Measurements from ENCODE around the gene MMP26. TPM values are rescaled to one million over a fixed set of nuclear protein-coding genes. Genes with fewer than 3 reads are reported as not detected.

Gene MMP26
- polyA plus RNA-seq, 1 donor from 2014 or later, result not detected

DNA sequence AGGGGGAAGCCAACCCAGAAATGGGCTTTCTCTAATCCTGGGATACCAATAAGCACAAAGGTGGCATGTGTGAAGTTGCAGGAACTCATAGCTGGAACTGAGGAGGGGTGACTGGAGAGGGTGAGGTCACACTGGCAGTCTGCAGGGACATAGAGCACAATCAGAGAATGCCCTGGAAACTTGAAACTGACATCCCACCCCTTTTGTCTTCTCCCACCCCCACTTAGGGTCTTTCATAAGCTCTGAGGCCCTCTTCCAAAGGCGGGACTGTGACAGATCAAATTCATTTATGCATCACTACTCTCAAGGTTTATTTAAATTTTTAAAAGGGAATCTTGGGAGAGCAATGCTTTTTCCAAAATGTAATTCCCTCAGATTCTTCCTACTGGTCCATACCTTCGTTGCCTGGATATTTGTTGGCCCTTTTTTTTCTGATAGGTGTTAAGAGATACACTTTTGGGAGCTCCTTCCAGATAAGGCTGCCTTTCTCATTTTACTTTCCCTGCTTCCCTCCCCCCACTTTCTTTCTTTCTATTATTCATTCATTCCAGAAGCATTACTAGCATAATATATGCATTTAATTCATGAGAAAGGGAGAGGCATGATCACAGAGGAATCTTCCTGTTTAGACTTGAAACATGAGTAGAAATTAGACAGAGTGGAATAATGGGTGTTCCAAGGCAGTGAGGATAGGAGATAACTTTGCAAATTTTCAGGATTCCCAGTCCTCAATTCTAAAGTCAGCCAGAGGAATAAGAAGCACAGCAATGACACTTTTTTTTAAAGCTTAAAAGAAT is 21.8 kb upstream of the MMP26 start:
- Histone ChIP-seq H3K9me2 (ENCODE audit: insufficient read depth, low read length) (no peaks in the 10 kb centered on the region), H3F3A (ENCODE audit: insufficient read depth, low read length, poor library complexity, severe bottlenecking) (no peaks in the 10 kb centered on the region), H3K27ac (ENCODE audit: low read length) (no peak overlapping the region), H3K9me3 (ENCODE audit: low read length) (no peaks in the 10 kb centered on the region), H3K27me3 (ENCODE audit: insufficient read depth, low read depth, low read length) (no peaks in the 10 kb centered on the region), H3K4me2 (ENCODE audit: low read length) (no peak overlapping the region), H3K36me3 (ENCODE audit: insufficient read depth, low read length) (no peaks in the 10 kb centered on the region), H3K79me2 (replicated peaks; ENCODE audit: insufficient read depth, low read length) (no peaks in the 10 kb centered on the region), H3K4me3 (ENCODE audit: low read length) (no peak overlapping the region), H2AFZ (ENCODE audit: low read depth, low read length) (no peak overlapping the region), H4K20me1 (ENCODE audit: insufficient read depth) (no peaks in the 10 kb centered on the region), H3K9ac (ENCODE audit: low read length) (no peak overlapping the region)
- TF ChIP-seq POLR2AphosphoS5 (IDR thresholded peaks at IDR 0.05) (no peak), RAD21 (conservative IDR thresholded peaks at IDR 0.05) (no peak), EP300 (conservative IDR thresholded peaks at IDR 0.05; ENCODE audit: poor library complexity, severe bottlenecking) (no peak), SMC3 (conservative IDR thresholded peaks at IDR 0.05; ENCODE audit: poor library complexity) (no peak), TAF1 (IDR thresholded peaks at IDR 0.05; ENCODE audit: low read depth) (no peak), EZH2 (IDR thresholded peaks at IDR 0.05; ENCODE audit: borderline replicate concordance, insufficient read depth, low read length, poor library complexity, severe bottlenecking) (no peak), MXI1 (conservative IDR thresholded peaks at IDR 0.05; ENCODE audit: poor library complexity, severe bottlenecking) (no peak)
- TF ChIP-seq, protein P1, sequence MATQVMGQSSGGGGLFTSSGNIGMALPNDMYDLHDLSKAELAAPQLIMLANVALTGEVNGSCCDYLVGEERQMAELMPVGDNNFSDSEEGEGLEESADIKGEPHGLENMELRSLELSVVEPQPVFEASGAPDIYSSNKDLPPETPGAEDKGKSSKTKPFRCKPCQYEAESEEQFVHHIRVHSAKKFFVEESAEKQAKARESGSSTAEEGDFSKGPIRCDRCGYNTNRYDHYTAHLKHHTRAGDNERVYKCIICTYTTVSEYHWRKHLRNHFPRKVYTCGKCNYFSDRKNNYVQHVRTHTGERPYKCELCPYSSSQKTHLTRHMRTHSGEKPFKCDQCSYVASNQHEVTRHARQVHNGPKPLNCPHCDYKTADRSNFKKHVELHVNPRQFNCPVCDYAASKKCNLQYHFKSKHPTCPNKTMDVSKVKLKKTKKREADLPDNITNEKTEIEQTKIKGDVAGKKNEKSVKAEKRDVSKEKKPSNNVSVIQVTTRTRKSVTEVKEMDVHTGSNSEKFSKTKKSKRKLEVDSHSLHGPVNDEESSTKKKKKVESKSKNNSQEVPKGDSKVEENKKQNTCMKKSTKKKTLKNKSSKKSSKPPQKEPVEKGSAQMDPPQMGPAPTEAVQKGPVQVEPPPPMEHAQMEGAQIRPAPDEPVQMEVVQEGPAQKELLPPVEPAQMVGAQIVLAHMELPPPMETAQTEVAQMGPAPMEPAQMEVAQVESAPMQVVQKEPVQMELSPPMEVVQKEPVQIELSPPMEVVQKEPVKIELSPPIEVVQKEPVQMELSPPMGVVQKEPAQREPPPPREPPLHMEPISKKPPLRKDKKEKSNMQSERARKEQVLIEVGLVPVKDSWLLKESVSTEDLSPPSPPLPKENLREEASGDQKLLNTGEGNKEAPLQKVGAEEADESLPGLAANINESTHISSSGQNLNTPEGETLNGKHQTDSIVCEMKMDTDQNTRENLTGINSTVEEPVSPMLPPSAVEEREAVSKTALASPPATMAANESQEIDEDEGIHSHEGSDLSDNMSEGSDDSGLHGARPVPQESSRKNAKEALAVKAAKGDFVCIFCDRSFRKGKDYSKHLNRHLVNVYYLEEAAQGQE (IDR thresholded peaks at IDR 0.05; ENCODE audit: borderline replicate concordance), result no peak
- TF ChIP-seq, protein P2, sequence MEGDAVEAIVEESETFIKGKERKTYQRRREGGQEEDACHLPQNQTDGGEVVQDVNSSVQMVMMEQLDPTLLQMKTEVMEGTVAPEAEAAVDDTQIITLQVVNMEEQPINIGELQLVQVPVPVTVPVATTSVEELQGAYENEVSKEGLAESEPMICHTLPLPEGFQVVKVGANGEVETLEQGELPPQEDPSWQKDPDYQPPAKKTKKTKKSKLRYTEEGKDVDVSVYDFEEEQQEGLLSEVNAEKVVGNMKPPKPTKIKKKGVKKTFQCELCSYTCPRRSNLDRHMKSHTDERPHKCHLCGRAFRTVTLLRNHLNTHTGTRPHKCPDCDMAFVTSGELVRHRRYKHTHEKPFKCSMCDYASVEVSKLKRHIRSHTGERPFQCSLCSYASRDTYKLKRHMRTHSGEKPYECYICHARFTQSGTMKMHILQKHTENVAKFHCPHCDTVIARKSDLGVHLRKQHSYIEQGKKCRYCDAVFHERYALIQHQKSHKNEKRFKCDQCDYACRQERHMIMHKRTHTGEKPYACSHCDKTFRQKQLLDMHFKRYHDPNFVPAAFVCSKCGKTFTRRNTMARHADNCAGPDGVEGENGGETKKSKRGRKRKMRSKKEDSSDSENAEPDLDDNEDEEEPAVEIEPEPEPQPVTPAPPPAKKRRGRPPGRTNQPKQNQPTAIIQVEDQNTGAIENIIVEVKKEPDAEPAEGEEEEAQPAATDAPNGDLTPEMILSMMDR (IDR thresholded peaks at IDR 0.05; ENCODE audit: poor library complexity, severe bottlenecking), result no peak

DNA sequence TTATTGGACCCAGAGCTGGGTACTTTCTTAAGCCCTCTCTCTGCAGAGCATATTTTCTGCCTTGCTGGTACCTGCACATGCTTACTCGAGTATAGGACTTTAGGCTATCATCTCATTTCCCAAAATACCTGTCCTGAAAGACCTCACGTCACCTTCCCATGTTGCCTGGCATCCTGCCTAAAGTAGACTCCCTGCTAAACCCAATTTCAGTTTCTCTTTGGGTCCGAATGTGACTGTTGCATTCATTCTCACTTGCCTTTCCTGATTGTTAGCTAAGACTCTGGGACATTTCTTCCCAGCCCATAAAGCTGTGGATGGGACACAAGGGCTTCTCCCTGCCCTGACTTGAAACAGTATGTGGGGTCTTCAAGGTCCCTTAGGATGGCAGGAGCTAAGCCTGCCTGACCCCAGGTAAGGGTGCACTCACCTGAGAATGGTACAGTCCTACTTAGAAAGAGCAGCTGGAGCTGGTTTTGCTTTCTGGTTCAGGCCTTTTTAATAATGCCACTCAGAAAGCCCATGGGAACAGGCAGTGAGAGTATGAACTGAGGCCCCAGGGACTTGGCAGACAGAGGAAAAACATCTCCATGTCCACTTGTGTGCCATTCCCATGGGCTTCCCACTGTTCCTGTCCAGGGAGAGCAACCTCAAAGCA is 19.8 kb upstream of the MMP26 start:
- no peaks in the 10 kb centered on the region for H3K79me2 ChIP-seq (replicated peaks; ENCODE audit: insufficient read depth, low read length)
- H3K9ac ChIP-seq (ENCODE audit: low read length), result no peak overlapping the region
- H4K20me1 ChIP-seq (ENCODE audit: insufficient read depth), result no peaks in the 10 kb centered on the region
- no peaks in the 10 kb centered on the region for H3K36me3 ChIP-seq (ENCODE audit: insufficient read depth, low read length)
- no peak overlapping the region for H3K4me3 ChIP-seq (ENCODE audit: low read length)
- TF ChIP-seq, protein P2 (IDR thresholded peaks at IDR 0.05; ENCODE audit: poor library complexity, severe bottlenecking), result no peak
- TF ChIP-seq, protein P1 (IDR thresholded peaks at IDR 0.05; ENCODE audit: borderline replicate concordance), result no peak
- TF ChIP-seq TAF1 (IDR thresholded peaks at IDR 0.05; ENCODE audit: low read depth) (no peak), EP300 (conservative IDR thresholded peaks at IDR 0.05; ENCODE audit: poor library complexity, severe bottlenecking) (no peak), SMC3 (conservative IDR thresholded peaks at IDR 0.05; ENCODE audit: poor library complexity) (no peak), MXI1 (conservative IDR thresholded peaks at IDR 0.05; ENCODE audit: poor library complexity, severe bottlenecking) (no peak), RAD21 (conservative IDR thresholded peaks at IDR 0.05) (no peak), EZH2 (IDR thresholded peaks at IDR 0.05; ENCODE audit: borderline replicate concordance, insufficient read depth, low read length, poor library complexity, severe bottlenecking) (no peak), POLR2AphosphoS5 (IDR thresholded peaks at IDR 0.05) (no peak)
- no peak overlapping the region for H3K4me2 ChIP-seq (ENCODE audit: low read length)
- no peaks in the 10 kb centered on the region for H3F3A ChIP-seq (ENCODE audit: insufficient read depth, low read length, poor library complexity, severe bottlenecking)
- H3K27me3 ChIP-seq (ENCODE audit: insufficient read depth, low read depth, low read length), result no peaks in the 10 kb centered on the region
- H3K9me3 ChIP-seq (ENCODE audit: low read length), result no peaks in the 10 kb centered on the region
- H2AFZ ChIP-seq (ENCODE audit: low read depth, low read length), result no peak overlapping the region
- H3K9me2 ChIP-seq (ENCODE audit: insufficient read depth, low read length), result no peaks in the 10 kb centered on the region
- H3K27ac ChIP-seq (ENCODE audit: low read length), result no peak overlapping the region
